Measurements from ENCODE around the gene C5orf46.
"Not testable (repeated sequence)": the region's sequence is repeated elsewhere in the genome, so short reads cannot be mapped to it uniquely, and the experiment has no call there.

Gene C5orf46

DNA sequence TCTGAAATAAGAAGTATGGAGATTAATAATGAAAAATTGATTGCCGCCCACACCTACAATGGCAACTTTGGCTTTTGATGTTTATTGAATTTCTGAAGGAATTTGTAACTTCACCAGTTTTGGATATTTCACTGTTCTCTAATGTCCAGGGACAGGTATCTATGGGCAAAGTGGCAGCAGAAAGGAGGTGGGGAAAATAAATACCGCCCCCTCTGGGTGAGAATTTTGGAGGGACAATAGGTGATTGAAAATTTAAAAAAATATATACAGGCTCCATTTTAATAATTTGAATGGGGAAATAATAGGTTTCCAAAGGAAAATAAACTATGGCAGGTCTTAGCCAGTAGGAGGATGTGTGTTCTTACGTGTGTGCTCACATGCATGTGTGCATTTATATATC is 26.6 kb downstream of the C5orf46 start:
- H3K27me3 Mint-ChIP-seq = peaks cover 5% of the 10 kb centered on the region in 2 donors

GRCh38 chr5:147878066-147878759 is 28.1 kb downstream of the C5orf46 start, which contains the start of gene SCGB3A2:
Gene SCGB3A2 (plus strand): TSS chr5:147878711. CDS start chr5:147878804, 93 bp downstream.
- Mint-ChIP-seq H3K4me1 (no peaks in the 10 kb centered on the region), H3K27ac (no peak within 1 kb of the TSS), H3K36me3 (no peaks in the 10 kb centered on the region), H3K4me3 (no peak within 1 kb of the TSS), H3K27me3 (peaks cover 0 to 5% of the 10 kb centered on the region in 2 donors), H3K9me3 (no peaks in the 10 kb centered on the region)
- no peak for ATAC-seq (replicated peaks)
- DNase-seq = no peak

More for the DNA sequence above, 26.6 kb downstream of the C5orf46 start:
- DNase-seq (no peak), ATAC-seq (replicated peaks) (no peak)
- no peaks in the 10 kb centered on the region for H3K36me3 Mint-ChIP-seq
- no peak overlapping the region for H3K27ac Mint-ChIP-seq
- H3K9me3 Mint-ChIP-seq = no peaks in the 10 kb centered on the region
- H3K4me3 Mint-ChIP-seq = no peak overlapping the region
- H3K4me1 Mint-ChIP-seq = no peaks in the 10 kb centered on the region

GRCh38 chr5:147876626-147877025 is 29.7 kb downstream of the C5orf46 start:
- Mint-ChIP-seq H3K27me3 (peaks cover 0 to 5% of the 10 kb centered on the region in 2 donors), H3K4me1 (no peaks in the 10 kb centered on the region), H3K4me3 (no peak overlapping the region), H3K36me3 (no peaks in the 10 kb centered on the region), H3K27ac (no peak overlapping the region), H3K9me3 (no peaks in the 10 kb centered on the region)
- DNase-seq (no peak), ATAC-seq (replicated peaks) (no peak)

GRCh38 chr5:147876141-147876540 is 30.2 kb downstream of the C5orf46 start:
- H3K9me3 Mint-ChIP-seq = no peaks in the 10 kb centered on the region
- no peak overlapping the region for H3K4me3 Mint-ChIP-seq
- no peaks in the 10 kb centered on the region for H3K36me3 Mint-ChIP-seq
- peaks cover 0 to 5% of the 10 kb centered on the region in 2 donors for H3K27me3 Mint-ChIP-seq
- no peak overlapping the region for H3K27ac Mint-ChIP-seq
- no peak for ATAC-seq (replicated peaks)
- no peak for DNase-seq
- H3K4me1 Mint-ChIP-seq = no peaks in the 10 kb centered on the region

DNA sequence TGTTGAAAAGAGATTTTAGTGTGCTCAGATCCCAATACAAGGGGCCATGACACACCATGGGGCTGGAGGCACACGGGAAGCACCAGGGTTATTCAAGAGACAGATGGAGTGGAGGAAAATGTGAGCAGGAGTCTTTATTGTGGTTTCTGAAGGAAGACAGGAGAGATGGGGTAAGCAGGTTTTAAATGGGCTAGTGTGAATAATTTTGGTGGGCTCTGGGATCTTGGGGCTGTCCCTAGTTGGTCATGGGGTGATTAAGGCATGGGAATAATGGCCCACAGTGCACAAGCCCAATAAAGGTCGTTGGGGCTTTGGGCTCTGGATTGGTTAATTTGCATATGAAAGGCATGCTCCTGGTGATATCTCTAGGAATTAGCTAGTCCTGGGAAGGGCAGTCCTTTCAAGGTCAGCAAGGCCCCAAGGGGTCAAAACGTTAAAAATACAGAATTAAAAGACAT is 31.4 kb downstream of the C5orf46 start:
- Mint-ChIP-seq H3K4me1 (no peaks in the 10 kb centered on the region), H3K4me3 (no peak overlapping the region), H3K27ac (no peak overlapping the region), H3K27me3 (no peaks in the 10 kb centered on the region), H3K36me3 (no peaks in the 10 kb centered on the region), H3K9me3 (no peaks in the 10 kb centered on the region)
- ATAC-seq (replicated peaks) (no peak), DNase-seq (no peak)

GRCh38 chr5:147874118-147874875 is 32.0 kb downstream of the C5orf46 start:
- not testable (repeated sequence) for ATAC-seq (replicated peaks); H3K9me3 Mint-ChIP-seq; H3K4me3 Mint-ChIP-seq; H3K36me3 Mint-ChIP-seq; DNase-seq; H3K4me1 Mint-ChIP-seq; H3K27ac Mint-ChIP-seq; H3K27me3 Mint-ChIP-seq

- H3K4me3 Mint-ChIP-seq; H3K27ac Mint-ChIP-seq; H3K27me3 Mint-ChIP-seq; H3K36me3 Mint-ChIP-seq; DNase-seq; ATAC-seq (replicated peaks); H3K4me1 Mint-ChIP-seq; H3K9me3 Mint-ChIP-seq: not testable (repeated sequence)
Observed at GRCh38 chr5:147872744-147873435, 33.4 kb downstream of the C5orf46 start.

DNA sequence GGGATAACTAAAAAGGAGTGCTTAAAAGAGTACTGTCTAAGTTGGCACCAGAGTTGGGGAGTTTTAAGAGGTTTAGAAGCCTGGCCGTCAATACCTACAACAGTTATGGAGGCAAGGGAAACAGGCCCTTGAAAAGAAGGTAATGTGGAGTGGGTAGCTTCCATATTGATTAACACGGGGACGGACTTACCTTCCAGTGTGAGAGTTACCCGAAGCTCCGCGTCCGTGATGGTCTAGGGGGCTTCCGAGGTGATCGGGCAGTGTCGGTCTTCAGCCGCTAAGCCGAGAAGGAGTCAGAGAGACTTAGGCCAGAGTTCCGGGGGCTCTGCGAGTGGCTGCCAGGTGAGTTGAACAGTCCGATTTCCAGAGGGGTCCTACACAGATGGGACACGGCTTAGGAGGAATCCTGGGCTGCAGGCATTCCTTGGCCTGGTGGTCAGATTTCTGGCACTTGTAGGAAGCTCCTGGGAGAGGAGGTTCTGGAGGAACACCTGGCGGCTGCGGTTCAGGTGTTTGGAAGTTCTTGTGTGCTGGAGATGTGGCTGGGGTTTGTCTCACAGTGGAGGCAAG is 34.3 kb downstream of the C5orf46 start:
- H3K27me3 Mint-ChIP-seq; H3K4me1 Mint-ChIP-seq; ATAC-seq (replicated peaks); H3K4me3 Mint-ChIP-seq; H3K9me3 Mint-ChIP-seq; H3K27ac Mint-ChIP-seq; DNase-seq; H3K36me3 Mint-ChIP-seq: not testable (repeated sequence)

GRCh38 chr5:147869892-147870291 is 36.4 kb downstream of the C5orf46 start:
- ATAC-seq (replicated peaks) = not testable (repeated sequence)

GRCh38 chr5:147869112-147869511 is 37.2 kb downstream of the C5orf46 start:
- Mint-ChIP-seq H3K27ac (no peak overlapping the region), H3K4me3 (no peak overlapping the region), H3K36me3 (no peaks in the 10 kb centered on the region), H3K4me1 (no peaks in the 10 kb centered on the region), H3K27me3 (peaks cover 4 to 5% of the 10 kb centered on the region in 2 donors), H3K9me3 (no peaks in the 10 kb centered on the region)
- ATAC-seq (replicated peaks) (no peak), DNase-seq (no peak)

More at GRCh38 chr5:147869892-147870291, 36.4 kb downstream of the C5orf46 start:
- not testable (repeated sequence) for H3K36me3 Mint-ChIP-seq, H3K4me3 Mint-ChIP-seq, H3K4me1 Mint-ChIP-seq, H3K27me3 Mint-ChIP-seq, DNase-seq, H3K9me3 Mint-ChIP-seq, H3K27ac Mint-ChIP-seq

GRCh38 chr5:147863454-147864158 is 42.7 kb downstream of the C5orf46 start:
- ATAC-seq (replicated peaks) (no peak), DNase-seq (no peak)
- H3K4me3 Mint-ChIP-seq = no peak overlapping the region
- no peaks in the 10 kb centered on the region for H3K9me3 Mint-ChIP-seq
- H3K27ac Mint-ChIP-seq = no peak overlapping the region
- no peaks in the 10 kb centered on the region for H3K4me1 Mint-ChIP-seq
- no peaks in the 10 kb centered on the region for H3K36me3 Mint-ChIP-seq
- H3K27me3 Mint-ChIP-seq = peaks cover 5% of the 10 kb centered on the region in 2 donors

DNA sequence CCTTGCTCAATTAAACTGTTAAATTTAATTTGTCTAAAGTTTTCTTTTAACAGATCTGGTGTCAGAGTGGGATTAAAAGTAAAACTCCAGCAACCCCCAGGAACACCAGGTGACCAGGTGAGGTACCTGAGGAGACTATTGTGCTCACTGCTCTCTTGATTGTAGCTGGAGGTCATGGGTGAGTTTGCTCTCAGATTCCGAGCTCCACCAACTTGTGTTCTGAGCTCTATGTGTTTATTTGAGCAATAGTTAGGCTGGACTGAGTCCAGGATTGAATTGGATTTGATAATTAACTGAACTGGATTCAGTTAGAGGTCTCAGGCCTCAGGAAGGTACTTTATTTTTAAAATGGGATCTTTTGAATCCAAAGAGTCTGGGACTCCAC is 45.7 kb downstream of the C5orf46 start:
- Mint-ChIP-seq H3K36me3 (no peaks in the 10 kb centered on the region), H3K9me3 (no peaks in the 10 kb centered on the region), H3K27me3 (peaks cover 5 to 9% of the 10 kb centered on the region in 2 donors), H3K27ac (no peak overlapping the region), H3K4me1 (no peaks in the 10 kb centered on the region), H3K4me3 (no peak overlapping the region)
- DNase-seq (no peak), ATAC-seq (replicated peaks) (no peak)

DNA sequence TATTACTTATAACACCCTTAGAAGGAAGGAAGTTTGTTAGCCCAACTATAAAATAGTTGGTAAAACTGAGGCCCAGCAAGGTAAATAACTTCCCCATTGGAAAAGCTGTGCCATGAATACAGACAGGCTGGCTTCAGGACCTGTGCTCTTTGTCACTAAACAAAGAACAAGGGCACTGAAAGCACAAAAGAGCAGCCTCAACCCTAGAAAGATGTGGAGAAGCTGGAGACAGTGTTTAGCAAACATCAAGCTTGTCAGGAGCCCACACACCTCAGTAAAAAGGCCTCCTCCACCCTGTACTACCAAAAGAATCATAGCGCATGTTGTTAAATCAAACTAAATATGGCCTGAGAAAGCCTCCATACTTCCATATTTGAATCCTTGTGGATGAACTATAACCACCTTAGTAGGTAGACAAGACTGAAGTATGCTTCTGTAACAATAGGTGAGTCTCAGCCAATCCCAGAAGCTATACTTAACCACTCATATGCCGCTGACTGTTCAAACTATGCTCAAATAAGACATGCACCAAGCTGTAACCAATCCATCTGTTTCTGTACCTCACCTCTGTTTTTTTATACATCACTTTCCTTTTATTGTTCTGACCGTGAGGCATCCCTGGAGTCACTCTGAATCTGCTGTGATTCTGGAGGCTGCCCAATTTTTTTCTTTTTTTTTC is 46.2 kb downstream of the C5orf46 start:
- DNase-seq = no peak
- H3K27ac Mint-ChIP-seq = no peak overlapping the region
- H3K9me3 Mint-ChIP-seq = no peaks in the 10 kb centered on the region
- H3K36me3 Mint-ChIP-seq = no peaks in the 10 kb centered on the region
- H3K4me1 Mint-ChIP-seq = no peaks in the 10 kb centered on the region
- H3K27me3 Mint-ChIP-seq = peaks cover 5 to 9% of the 10 kb centered on the region in 2 donors
- ATAC-seq (replicated peaks) = no peak
- no peak overlapping the region for H3K4me3 Mint-ChIP-seq
